Sigmoid colon (tissue), 7 donors: ENCODE results near the gene SUPT5H. TPM values are rescaled to one million over a fixed set of nuclear protein-coding genes. Genes with fewer than 3 reads are reported as not detected.

Experiments used
- DNase-seq: peaks from one replicate; pipeline ENCODE4 v3.0.0-alpha.2; 2019
- H3K27ac ChIP-seq, 4 donors: fragments of 200-600 bp; sonication (generic); one replicate each; pipeline ENCODE4 v1.5.1; 2016 to 2019; ENCODE audit warnings: mild to moderate bottlenecking in 1 of 4
- H3K27me3 ChIP-seq, 3 donors: fragments of 200-600 bp; sonication (generic); one replicate each; pipeline ENCODE4 v1.5.1; 2019; ENCODE audit warnings: mild to moderate bottlenecking in 1 of 3
- H3K36me3 ChIP-seq, 4 donors: fragments of 200-600 bp; sonication (generic); one replicate each; pipeline ENCODE4 v1.5.1; 2016 to 2019
- H3K4me1 ChIP-seq, 4 donors: fragments of 200-600 bp; sonication (generic); one replicate each; pipeline ENCODE4 v1.5.1; 2017 to 2019
- H3K4me3 ChIP-seq, 4 donors: fragments of 200-600 bp; sonication (generic); one replicate each; pipeline ENCODE4 v1.5.1; 2017 to 2019; ENCODE audit warnings: mild to moderate bottlenecking in 2 of 4, moderate library complexity in 1 of 4
- H3K9me3 ChIP-seq, 4 donors: fragments of 200-600 bp in 3 of 4; sonication (generic) in 3 of 4; one replicate each; pipeline versions ENCODE4 v1.5.1 to v1.6.1; 2013 to 2019
- EP300 ChIP-seq, 4 donors: sonication (generic); formaldehyde crosslinking; IDR thresholded peaks; one replicate each; pipeline ENCODE4 v1.6.1; 2017; ENCODE audit warnings: antibody characterized with exemption in 4 of 4
- POLR2A ChIP-seq, 2 donors: fragments of 450-650 bp; IDR thresholded peaks; one replicate each; pipeline ENCODE4 v1.6.1; 2016; ENCODE audit warnings: antibody characterized with exemption in 2 of 2, mild to moderate bottlenecking in 2 of 2, moderate library complexity in 2 of 2
- POLR2AphosphoS5 ChIP-seq, 4 donors: sonication (generic); formaldehyde crosslinking; IDR thresholded peaks; one replicate each; pipeline ENCODE4 v1.6.1; 2017; ENCODE audit warnings: antibody characterized with exemption in 4 of 4
- WGBS, 2 donors: extraction: QIAGEN DNeasy Blood & Tissue Kit; methylation state at CpG; one replicate each; pipeline ENCODE4 v1.1.7; 2013; 5-methylcytosine and 5-hydroxymethylcytosine counted together
- intact Hi-C: fragments of 100-400 bp; cut with DNase I; formaldehyde crosslinking; loops from one replicate; pipeline ENCODE4 v1.15.1; 2023
- polyA plus RNA-seq, 3 donors: library from polyadenylated mRNA; stranded (reverse); fragments of 200-250 nt; gene quantifications; one replicate each; pipeline ENCODE4 v1.2.3, GENCODE V29; 2013
- total RNA-seq, 4 donors: library from RNA; depleted of rRNA; stranded (reverse); fragments of >200 nt; gene quantifications; one replicate each; pipeline ENCODE4 v1.1.0, GENCODE V29; 2016
- TF ChIP-seq, protein P1 (sequence below), 4 experiments: fragments of 450-650 bp in 3 of 4; fragments of 200-600 bp in 1 of 4; IDR thresholded peaks; one replicate each; pipeline ENCODE4 v1.5.1; 2016 to 2019; ENCODE audit warnings: antibody characterized with exemption in 4 of 4, mild to moderate bottlenecking in 3 of 4, moderate library complexity in 2 of 4
- donor health status: healthy with polysubstance abuse.
- donor health status: Bipolar disorder and iron deficiency.
- donor health status: healthy.

SUPT5H gene
- total and polyA plus RNA-seq, 7 donors = 52.3 to 112 (median 77.1) TPM

- no peaks in the 10 kb centered on the region for H3K9me3 ChIP-seq
- H3K4me1 ChIP-seq = peaks cover 0 to 38% (median 31%) of the 10 kb centered on the region in 4 donors
- intact Hi-C loops = no loop called here
- H3K27ac ChIP-seq = no peak overlapping the region
- 79 to 85% methylated on average over 9 of the region's 9 CpGs for WGBS, 2 donors
- peaks cover 7 to 79% (median 47%) of the 10 kb centered on the region in 4 donors for H3K36me3 ChIP-seq
- TF ChIP-seq, protein P1, sequence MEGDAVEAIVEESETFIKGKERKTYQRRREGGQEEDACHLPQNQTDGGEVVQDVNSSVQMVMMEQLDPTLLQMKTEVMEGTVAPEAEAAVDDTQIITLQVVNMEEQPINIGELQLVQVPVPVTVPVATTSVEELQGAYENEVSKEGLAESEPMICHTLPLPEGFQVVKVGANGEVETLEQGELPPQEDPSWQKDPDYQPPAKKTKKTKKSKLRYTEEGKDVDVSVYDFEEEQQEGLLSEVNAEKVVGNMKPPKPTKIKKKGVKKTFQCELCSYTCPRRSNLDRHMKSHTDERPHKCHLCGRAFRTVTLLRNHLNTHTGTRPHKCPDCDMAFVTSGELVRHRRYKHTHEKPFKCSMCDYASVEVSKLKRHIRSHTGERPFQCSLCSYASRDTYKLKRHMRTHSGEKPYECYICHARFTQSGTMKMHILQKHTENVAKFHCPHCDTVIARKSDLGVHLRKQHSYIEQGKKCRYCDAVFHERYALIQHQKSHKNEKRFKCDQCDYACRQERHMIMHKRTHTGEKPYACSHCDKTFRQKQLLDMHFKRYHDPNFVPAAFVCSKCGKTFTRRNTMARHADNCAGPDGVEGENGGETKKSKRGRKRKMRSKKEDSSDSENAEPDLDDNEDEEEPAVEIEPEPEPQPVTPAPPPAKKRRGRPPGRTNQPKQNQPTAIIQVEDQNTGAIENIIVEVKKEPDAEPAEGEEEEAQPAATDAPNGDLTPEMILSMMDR (IDR thresholded peaks at IDR 0.05) = no peak
- TF ChIP-seq POLR2AphosphoS5 (IDR thresholded peaks at IDR 0.05) = no peak
- TF ChIP-seq POLR2A (IDR thresholded peaks at IDR 0.05) = no peak
- no peak for TF ChIP-seq EP300 (IDR thresholded peaks at IDR 0.05)
- no peaks in the 10 kb centered on the region for H3K27me3 ChIP-seq
- H3K4me3 ChIP-seq = no peak overlapping the region
- no peak for DNase-seq
Observed at GRCh38 chr19:39419003-39419402, 26.4 kb upstream of the SUPT5H start.

DNA sequence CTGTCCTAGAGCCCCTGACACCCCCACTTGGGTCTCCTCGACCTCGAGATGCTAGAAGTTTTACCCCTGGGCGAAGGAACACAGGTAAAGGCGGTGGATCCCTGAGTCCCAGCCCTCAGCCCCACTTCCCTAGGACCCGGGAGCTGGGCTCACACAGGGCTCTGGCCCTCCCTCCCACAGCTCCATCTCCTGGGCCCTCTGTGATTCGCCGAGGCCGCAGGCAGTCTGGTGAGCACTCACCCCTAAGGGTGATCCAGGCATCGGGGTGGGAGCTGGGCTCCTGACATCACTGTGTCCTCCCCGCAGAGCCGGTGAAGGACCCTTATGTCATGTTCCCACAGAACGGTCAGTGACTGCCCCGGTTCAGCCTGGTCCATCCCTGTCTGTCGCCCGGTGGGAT lies 24.6 kb upstream of the SUPT5H start:
- intact Hi-C loops = no loop called here
- H3K4me1 ChIP-seq = peaks cover 0 to 20% (median 13%) of the 10 kb centered on the region in 4 donors
- no peak overlapping the region for H3K4me3 ChIP-seq
- no peaks in the 10 kb centered on the region for H3K27me3 ChIP-seq
- 87 to 93% methylated on average over 15 of the region's 15 CpGs for WGBS, 2 donors
- peak; percentile 64 for DNase-seq
- no peaks in the 10 kb centered on the region for H3K9me3 ChIP-seq
- no peak overlapping the region for H3K27ac ChIP-seq
- H3K36me3 ChIP-seq = peaks cover 7 to 88% (median 50%) of the 10 kb centered on the region in 4 donors
- TF ChIP-seq EP300 (IDR thresholded peaks at IDR 0.05) (no peak), POLR2A (IDR thresholded peaks at IDR 0.05) (no peak), POLR2AphosphoS5 (IDR thresholded peaks at IDR 0.05) (no peak)
- TF ChIP-seq, protein P1 (IDR thresholded peaks at IDR 0.05) = no peak

DNA sequence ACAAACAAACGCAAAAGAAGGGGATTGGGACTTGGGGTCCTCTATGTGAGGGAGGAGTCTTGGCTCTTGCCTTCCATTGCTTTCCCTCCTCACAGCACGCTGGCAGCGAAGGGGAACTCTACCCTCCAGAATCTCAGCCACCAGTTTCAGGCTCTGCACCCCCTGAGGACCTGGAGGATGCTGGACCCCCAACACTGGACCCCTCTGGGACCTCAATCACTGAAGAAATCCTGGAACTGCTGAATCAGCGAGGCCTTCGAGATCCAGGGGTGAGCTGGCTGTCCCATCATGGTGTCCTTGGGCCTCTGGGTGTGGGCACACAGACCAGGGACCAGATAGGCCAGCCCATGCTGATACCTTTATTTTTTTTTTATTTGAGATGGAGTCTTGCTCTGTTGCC lies 23.4 kb upstream of the SUPT5H start:
- 95% methylated on average over 5 of the region's 5 CpGs for WGBS, 2 donors
- no peaks in the 10 kb centered on the region for H3K27me3 ChIP-seq
- peaks cover 0 to 7% (median 3%) of the 10 kb centered on the region in 4 donors for H3K4me1 ChIP-seq
- H3K9me3 ChIP-seq = no peaks in the 10 kb centered on the region
- H3K27ac ChIP-seq = no peak overlapping the region
- DNase-seq = no peak
- intact Hi-C loops = no loop called here
- TF ChIP-seq, protein P1 (IDR thresholded peaks at IDR 0.05) = no peak
- TF ChIP-seq POLR2AphosphoS5 (IDR thresholded peaks at IDR 0.05) (no peak), EP300 (IDR thresholded peaks at IDR 0.05) (no peak), POLR2A (IDR thresholded peaks at IDR 0.05) (no peak)
- H3K4me3 ChIP-seq = no peak overlapping the region
- peaks cover 7 to 79% (median 46%) of the 10 kb centered on the region in 4 donors for H3K36me3 ChIP-seq

GRCh38 chr19:39423258-39424086 lies 21.9 kb upstream of the SUPT5H start:
- 86 to 91% methylated on average over 35 of the region's 35 CpGs for WGBS, 2 donors
- H3K9me3 ChIP-seq = no peaks in the 10 kb centered on the region
- no peak overlapping the region for H3K27ac ChIP-seq
- DNase-seq = peak; percentile 64
- intact Hi-C loops = no loop called here
- H3K27me3 ChIP-seq = no peaks in the 10 kb centered on the region
- no peak overlapping the region for H3K4me3 ChIP-seq
- H3K4me1 ChIP-seq = peaks cover 0 to 10% (median 9%) of the 10 kb centered on the region in 4 donors
- no peak for TF ChIP-seq POLR2AphosphoS5 (IDR thresholded peaks at IDR 0.05)
- TF ChIP-seq EP300 (IDR thresholded peaks at IDR 0.05) = no peak
- TF ChIP-seq, protein P1 (IDR thresholded peaks at IDR 0.05) = no peak
- TF ChIP-seq POLR2A (IDR thresholded peaks at IDR 0.05) = no peak
- H3K36me3 ChIP-seq = peaks cover 7 to 65% (median 38%) of the 10 kb centered on the region in 4 donors
